Neuronal stem cell (in vitro differentiated cells): Measurements from ENCODE around the gene VAC14.

Experiments used
- DNase-seq: peaks from one replicate; pipeline ENCODE4 v3.0.0-alpha.2; 2013; ENCODE audit warnings: low spot score
- H2AFZ ChIP-seq: one replicate; pipeline ENCODE4 v1.6.1; 2013; ENCODE audit warnings: mild to moderate bottlenecking, low read length, inconsistent platforms
- H2AK5ac ChIP-seq: 2 replicates; pipeline ENCODE4 v1.6.1; 2013; ENCODE audit warnings: low read depth, mild to moderate bottlenecking, inconsistent platforms, low read length, moderate library complexity, mixed read lengths
- H2BK120ac ChIP-seq: 2 replicates; pipeline ENCODE4 v1.6.1; 2013; ENCODE audit warnings: low read depth, mild to moderate bottlenecking, inconsistent platforms, low read length, moderate library complexity, mixed read lengths
- H2BK12ac ChIP-seq: one replicate; pipeline ENCODE4 v1.6.1; 2013; ENCODE audit warnings: low read length, inconsistent platforms
- H2BK15ac ChIP-seq: 2 replicates; pipeline ENCODE4 v1.6.1; 2013; ENCODE audit warnings: mild to moderate bottlenecking, low read length, inconsistent platforms, mixed read lengths
- H2BK5ac ChIP-seq: one replicate; pipeline ENCODE4 v1.6.1; 2013; ENCODE audit warnings: inconsistent platforms, mild to moderate bottlenecking, low read length, moderate library complexity
- H3K14ac ChIP-seq: one replicate; pipeline ENCODE4 v1.6.1; 2013; ENCODE audit warnings: low read length, inconsistent platforms
- H3K18ac ChIP-seq: 2 replicates; pipeline ENCODE4 v1.6.1; 2013; ENCODE audit warnings: low read length, inconsistent platforms
- H3K23ac ChIP-seq: 2 replicates; pipeline ENCODE4 v1.6.1; 2013; ENCODE audit warnings: low read depth, mild to moderate bottlenecking, mixed read lengths, low read length, inconsistent platforms; ENCODE audit not compliant: poor library complexity
- H3K27ac ChIP-seq: replicated peaks from 3 replicates; pipeline ENCODE4 v1.5.1; 2013; ENCODE audit warnings: low read length, inconsistent platforms
- H3K27me3 ChIP-seq, 3 experiments: 2 replicates each; pipeline ENCODE4 v1.6.1; 2013; ENCODE audit warnings: low read length in 3 of 3, mild to moderate bottlenecking in 2 of 3, inconsistent platforms in 1 of 3, low read depth in 1 of 3, mixed read lengths in 1 of 3, moderate library complexity in 1 of 3; ENCODE audit not compliant: control insufficient read depth in 3 of 3, insufficient read depth in 3 of 3
- H3K36me3 ChIP-seq, 2 donors: replicated peaks in 1 of 2; 2 replicates each; pipeline ENCODE4 v1.6.1; 2013; ENCODE audit warnings: low read length in 2 of 2; ENCODE audit not compliant: control insufficient read depth in 2 of 2, insufficient read depth in 2 of 2
- H3K4ac ChIP-seq: 2 replicates; pipeline ENCODE4 v1.6.1; 2013; ENCODE audit warnings: inconsistent platforms, mild to moderate bottlenecking, low read length, moderate library complexity
- H3K4me1 ChIP-seq, 2 donors: 1 replicate in 1 of 2; 2 replicates in 1 of 2; pipeline ENCODE4 v1.6.1; 2013; ENCODE audit warnings: low read length in 2 of 2, low read depth in 1 of 2; ENCODE audit not compliant: control insufficient read depth in 2 of 2, insufficient read depth in 1 of 2
- H3K4me2 ChIP-seq: one replicate; pipeline ENCODE4 v1.6.1; 2013; ENCODE audit warnings: mild to moderate bottlenecking, low read length, inconsistent platforms; ENCODE audit not compliant: insufficient read depth, poor library complexity, severe bottlenecking
- H3K4me3 ChIP-seq, 2 donors: 2 replicates each; pipeline ENCODE4 v1.5.1; 2013; ENCODE audit warnings: low read length in 2 of 2, mild to moderate bottlenecking in 2 of 2, inconsistent platforms in 1 of 2, moderate library complexity in 1 of 2
- H3K79me1 ChIP-seq: one replicate; pipeline ENCODE4 v1.6.1; 2013; ENCODE audit warnings: low read depth, mild to moderate bottlenecking, inconsistent platforms, low read length, moderate library complexity
- H3K9ac ChIP-seq: one replicate; pipeline ENCODE4 v1.6.1; 2013; ENCODE audit warnings: mild to moderate bottlenecking, low read depth, low read length, inconsistent platforms; ENCODE audit not compliant: poor library complexity
- H3K9me3 ChIP-seq, 2 donors: replicated peaks in 1 of 2; 2 replicates each; pipeline versions ENCODE3 to v1.6.1; 2013; ENCODE audit warnings: low read length in 2 of 2, mild to moderate bottlenecking in 2 of 2, inconsistent platforms in 1 of 2, low read depth in 1 of 2, mixed read lengths in 1 of 2, moderate library complexity in 1 of 2; ENCODE audit not compliant: control insufficient read depth in 2 of 2, insufficient read depth in 1 of 2
- H4K8ac ChIP-seq: one replicate; pipeline ENCODE4 v1.6.1; 2013; ENCODE audit warnings: low read depth, mild to moderate bottlenecking, inconsistent platforms, low read length, moderate library complexity
- H4K91ac ChIP-seq: one replicate; pipeline ENCODE4 v1.6.1; 2013; ENCODE audit warnings: low read length, low read depth, mild to moderate bottlenecking, inconsistent platforms; ENCODE audit not compliant: poor library complexity
- WGBS, 2 donors: extraction: QIAGEN DNeasy Blood & Tissue Kit; methylation state at CpG; one replicate each; pipeline ENCODE4 v1.1.7; 2013; ENCODE audit warnings: missing lambda C conversion rate in 2 of 2, mixed read lengths in 1 of 2; ENCODE audit not compliant: insufficient read length in 2 of 2, insufficient replicate concordance in 1 of 2; ENCODE audit errors: extremely low coverage in 2 of 2; 5-methylcytosine and 5-hydroxymethylcytosine counted together

Gene VAC14

DNA sequence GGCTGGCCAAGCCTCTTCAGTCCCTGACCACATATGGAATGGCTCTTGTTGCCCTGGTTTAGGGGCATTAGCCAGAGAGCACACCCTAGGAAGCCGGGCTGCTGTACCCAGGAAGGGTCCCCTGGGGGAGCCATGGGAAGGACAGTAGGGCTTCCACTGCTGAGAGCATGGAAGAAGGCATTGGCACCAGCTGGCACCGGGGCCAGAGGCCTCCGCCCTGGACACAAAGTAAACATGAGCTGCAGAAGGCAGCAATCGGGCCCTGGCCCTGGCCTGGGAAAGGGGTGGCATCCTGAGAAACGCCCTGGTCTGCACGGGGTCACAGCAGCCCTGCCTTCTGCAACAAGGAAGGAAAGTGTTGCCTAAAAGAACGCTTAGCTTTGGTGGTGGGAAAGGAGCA lies 49.4 kb downstream of the VAC14 start:
- Histone ChIP-seq H3K27ac (no peak overlapping the region), H2BK120ac (no peak overlapping the region), H3K18ac (no peak overlapping the region), H3K14ac (no peak overlapping the region), H4K91ac (no peak overlapping the region), H2AFZ (no peak overlapping the region), H3K79me1 (no peaks in the 10 kb centered on the region), H3K4ac (no peak overlapping the region), H3K36me3 (peaks cover 3 to 8% of the 10 kb centered on the region in 2 donors), H3K4me1 (peaks cover 12 to 37% of the 10 kb centered on the region in 2 donors), H4K8ac (no peak overlapping the region), H2BK15ac (no peak overlapping the region), H3K9ac (no peak overlapping the region), H3K23ac (peak overlapping the region; percentile 76), H3K9me3 (no peaks in the 10 kb centered on the region), H3K27me3 (no peaks in the 10 kb centered on the region), H3K4me2 (no peak overlapping the region), H3K4me3 (no peak overlapping the region), H2BK5ac (no peak overlapping the region), H2BK12ac (no peak overlapping the region), H2AK5ac (no peak overlapping the region)
- no CpG with 5 or more reads among the region's 7 CpGs for WGBS, 2 donors
- DNase-seq, result no peak

DNA sequence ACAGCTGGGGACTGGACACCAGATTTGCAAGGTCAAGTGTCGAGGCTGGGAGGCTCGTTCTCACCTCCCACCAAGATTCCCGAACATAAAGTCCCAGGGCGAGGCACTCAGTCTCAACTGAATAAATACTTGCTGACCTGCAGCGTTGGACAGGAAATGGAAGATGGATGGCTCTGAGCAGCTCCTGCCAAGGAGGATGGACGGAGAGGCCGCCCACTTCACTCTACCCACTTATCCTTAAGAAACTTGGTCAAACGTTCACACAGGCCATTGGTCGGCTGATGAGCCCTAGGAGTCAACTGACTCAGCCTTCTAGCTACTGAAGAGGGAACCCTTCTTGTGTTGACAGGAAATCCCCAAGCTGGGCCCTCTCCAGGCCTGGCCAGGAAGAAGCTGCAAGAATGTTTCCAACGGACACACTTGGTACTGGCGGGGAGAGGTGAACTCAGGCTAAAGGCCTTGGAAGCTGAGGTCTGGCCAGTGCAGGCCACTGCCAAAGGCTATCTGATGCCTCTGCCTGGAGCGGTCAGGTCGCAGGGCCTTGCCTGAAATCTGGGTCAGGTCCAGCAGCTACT lies 50.0 kb downstream of the VAC14 start:
- H4K8ac ChIP-seq, result no peak overlapping the region
- peaks cover 12 to 39% of the 10 kb centered on the region in 2 donors for H3K4me1 ChIP-seq
- no peak overlapping the region for H2BK120ac ChIP-seq
- no peaks in the 10 kb centered on the region for H3K27me3 ChIP-seq
- no peak overlapping the region for H4K91ac ChIP-seq
- no peaks in the 10 kb centered on the region for H3K79me1 ChIP-seq
- H2BK12ac ChIP-seq, result no peak overlapping the region
- H2AFZ ChIP-seq, result no peak overlapping the region
- no peak overlapping the region for H3K4ac ChIP-seq
- peaks cover 2 to 7% of the 10 kb centered on the region in 2 donors for H3K36me3 ChIP-seq
- H2BK15ac ChIP-seq, result no peak overlapping the region
- H3K18ac ChIP-seq, result no peak overlapping the region
- no CpG with 5 or more reads among the region's 13 CpGs for WGBS, 2 donors
- H3K23ac ChIP-seq, result no peak overlapping the region
- no peaks in the 10 kb centered on the region for H3K9me3 ChIP-seq
- H3K9ac ChIP-seq, result no peak overlapping the region
- peak overlapping the region; percentile 20 for H2AK5ac ChIP-seq
- no peak overlapping the region for H3K14ac ChIP-seq
- no peak overlapping the region for H2BK5ac ChIP-seq
- no peak overlapping the region for H3K4me2 ChIP-seq
- DNase-seq, result no peak
- H3K27ac ChIP-seq, result no peak overlapping the region
- H3K4me3 ChIP-seq, result no peak overlapping the region

DNA sequence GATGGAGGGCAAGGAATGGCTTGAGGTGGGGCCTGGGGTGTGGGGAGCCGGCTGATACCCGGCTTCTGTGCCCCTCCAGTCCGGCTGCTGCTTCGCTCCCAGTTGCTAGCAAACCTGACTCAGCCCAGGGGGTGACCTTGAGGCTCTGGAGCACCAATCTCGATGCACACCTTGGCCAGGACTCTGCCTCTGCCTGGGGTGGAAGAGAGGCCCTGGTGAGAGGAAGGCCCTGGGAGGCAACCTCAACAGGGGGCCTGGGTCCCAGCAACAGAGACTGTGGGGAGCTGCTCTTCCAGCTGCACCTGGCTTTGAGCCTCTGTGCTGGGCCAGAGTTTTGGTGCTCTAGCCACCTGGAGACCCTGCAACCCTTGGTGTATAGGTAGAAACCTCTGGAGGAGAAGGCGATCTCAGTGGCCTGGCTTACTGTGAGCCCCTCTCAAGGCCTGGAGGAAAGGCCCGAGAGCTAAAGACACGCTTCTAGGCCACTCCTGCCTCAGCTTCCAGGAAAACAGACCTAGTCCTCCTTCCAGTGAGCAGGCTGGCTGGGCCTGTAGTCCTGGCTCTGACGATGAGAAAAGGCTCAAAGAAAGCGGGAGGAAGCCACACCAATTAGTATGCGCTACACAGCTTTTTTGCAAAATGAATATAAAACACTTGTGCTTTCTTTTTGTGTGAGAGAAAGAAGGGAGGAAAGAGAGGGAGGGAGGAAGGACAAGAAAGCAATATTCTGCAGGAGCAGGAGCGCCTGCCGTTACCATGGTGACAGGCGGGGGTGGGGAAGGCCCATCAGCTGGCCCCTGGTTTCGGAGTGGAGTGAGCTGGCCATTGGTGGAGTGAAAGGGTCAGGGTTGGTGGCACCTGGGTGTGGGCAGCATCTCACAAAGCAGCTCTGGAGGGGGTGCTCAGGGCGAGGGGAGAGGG lies 51.0 kb downstream of the VAC14 start:
- Histone ChIP-seq H3K79me1 (no peaks in the 10 kb centered on the region), H2AK5ac (peak overlapping the region; percentile 20), H3K4me3 (no peak overlapping the region), H4K91ac (no peak overlapping the region), H3K18ac (peak overlapping the region; percentile 55), H2BK5ac (peak overlapping the region; percentile 79), H3K9ac (peak overlapping the region; percentile 24), H3K4ac (peak overlapping the region; percentile 13), H2AFZ (peak overlapping the region; percentile 31), H2BK120ac (no peak overlapping the region), H2BK12ac (no peak overlapping the region), H3K27me3 (no peaks in the 10 kb centered on the region), H3K9me3 (no peaks in the 10 kb centered on the region), H3K14ac (no peak overlapping the region), H3K4me2 (no peak overlapping the region), H2BK15ac (peak overlapping the region; percentile 44), H3K27ac (peak overlapping the region; percentile 46), H4K8ac (no peak overlapping the region), H3K36me3 (peaks cover 0 to 9% of the 10 kb centered on the region in 2 donors), H3K23ac (no peak overlapping the region), H3K4me1 (peaks cover 12 to 39% of the 10 kb centered on the region in 2 donors)
- no CpG with 5 or more reads among the region's 16 CpGs for WGBS, 2 donors
- no peak for DNase-seq

DNA sequence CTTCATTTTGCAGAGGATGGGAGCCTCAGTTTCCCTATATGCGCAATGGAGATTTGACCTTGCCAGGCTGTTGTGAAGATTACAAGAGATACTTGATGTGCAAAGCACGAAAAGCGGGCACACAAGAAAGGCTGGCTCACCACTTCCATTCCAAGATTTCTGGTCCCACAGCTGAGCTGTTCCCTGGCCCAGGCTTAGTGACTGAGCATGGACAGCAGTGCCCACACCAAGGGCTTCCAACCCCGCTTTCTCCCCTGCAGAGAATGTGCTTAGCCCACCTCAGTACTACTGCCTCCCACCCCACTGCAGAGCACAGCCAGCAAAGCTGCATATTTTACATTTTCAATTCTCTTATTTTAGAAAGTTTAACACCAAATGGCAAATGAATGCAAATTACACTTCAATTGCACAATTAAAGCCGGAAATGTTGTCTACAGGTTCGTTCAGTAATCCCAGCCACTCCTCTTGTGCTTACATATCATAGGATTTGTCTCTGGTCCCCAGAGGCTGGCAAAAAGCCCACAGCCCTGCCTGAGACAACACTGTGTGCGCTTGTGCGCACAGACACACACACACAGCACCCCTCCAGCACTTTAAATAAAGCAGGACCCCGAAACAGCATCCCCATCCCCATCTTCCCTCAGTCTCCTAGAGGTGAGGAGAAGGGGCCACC lies 51.8 kb downstream of the VAC14 start:
- no peak overlapping the region for H4K8ac ChIP-seq
- peak overlapping the region; percentile 31 for H2AFZ ChIP-seq
- H3K79me1 ChIP-seq, result no peaks in the 10 kb centered on the region
- H2BK120ac ChIP-seq, result no peak overlapping the region
- no peak overlapping the region for H2BK12ac ChIP-seq
- H2BK5ac ChIP-seq, result peak overlapping the region; percentile 79
- peaks cover 12 to 39% of the 10 kb centered on the region in 2 donors for H3K4me1 ChIP-seq
- no peak overlapping the region for H2BK15ac ChIP-seq
- no peak overlapping the region for H3K18ac ChIP-seq
- no peak overlapping the region for H3K4me3 ChIP-seq
- no peak overlapping the region for H3K23ac ChIP-seq
- peak overlapping the region; percentile 48 for H3K14ac ChIP-seq
- no peak overlapping the region for H4K91ac ChIP-seq
- H3K36me3 ChIP-seq, result peaks cover 0 to 15% of the 10 kb centered on the region in 2 donors
- WGBS, 2 donors, result no CpG with 5 or more reads among the region's 9 CpGs
- no peak for DNase-seq
- H3K27ac ChIP-seq, result no peak overlapping the region
- no peaks in the 10 kb centered on the region for H3K27me3 ChIP-seq
- H3K4me2 ChIP-seq, result no peak overlapping the region
- no peak overlapping the region for H3K9ac ChIP-seq
- no peak overlapping the region for H3K4ac ChIP-seq
- H3K9me3 ChIP-seq, result no peaks in the 10 kb centered on the region
- peak overlapping the region; percentile 20 for H2AK5ac ChIP-seq
